ENCODE results near the gene GINS2.

The GINS2 gene

DNA sequence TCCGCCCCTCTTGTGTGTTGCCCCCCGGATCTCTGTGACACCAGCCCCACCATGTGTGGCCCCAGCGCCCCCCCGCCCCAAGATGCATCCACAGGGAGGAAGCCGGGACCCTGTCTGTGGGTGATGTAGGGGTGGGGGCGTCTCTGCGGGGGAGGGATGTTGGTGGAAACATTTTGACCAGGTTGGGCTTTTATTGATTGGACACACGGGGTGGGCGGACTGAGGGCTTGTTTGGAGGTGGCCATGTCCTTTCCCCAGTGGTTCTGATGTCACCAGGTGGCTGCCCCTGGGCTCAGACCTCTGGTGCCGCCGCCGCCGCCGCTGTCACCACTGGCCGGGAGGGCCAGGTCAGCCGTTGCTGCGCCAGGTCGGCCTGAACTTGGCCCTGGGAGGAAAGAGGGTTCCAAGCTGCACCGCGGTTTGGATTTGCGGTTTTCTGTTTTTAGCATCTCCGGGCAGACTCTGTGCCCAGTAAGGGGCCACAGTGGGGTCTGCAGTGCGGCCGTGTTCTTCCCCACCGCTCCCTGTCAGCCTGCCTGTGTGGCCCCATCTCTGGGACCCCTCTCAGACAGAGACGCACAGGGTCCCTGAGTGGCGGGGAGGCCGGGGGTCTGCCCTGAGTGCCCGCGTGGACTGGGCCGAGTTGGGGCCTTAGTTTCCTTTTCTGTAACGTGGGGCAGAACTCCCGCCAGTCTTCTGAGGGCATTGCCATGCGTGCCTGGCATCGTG lies 55.9 kb downstream of the GINS2 start:
- no peak overlapping the region for H3K27ac ChIP-seq (ENCODE audit: low read length, poor library complexity, severe bottlenecking)
- no peak overlapping the region for H2AFZ ChIP-seq (ENCODE audit: low read depth, low read length)
- H3K4me3 ChIP-seq (ENCODE audit: insufficient read depth in 1 of 2, low read depth in 1 of 2, low read length in 2 of 2) = no peak overlapping the region
- H3K4ac ChIP-seq (ENCODE audit: low read depth in 1 of 2, low read length in 2 of 2) = no peak overlapping the region
- H3K9ac ChIP-seq (ENCODE audit: low read length) = no peak overlapping the region
- H3K79me1 ChIP-seq (replicated peaks; ENCODE audit: low read length, poor library complexity, severe bottlenecking) = peaks cover 61% of the 10 kb centered on the region
- WGBS = 95% methylated on average over 35 of the region's 35 CpGs
- H4K8ac ChIP-seq (ENCODE audit: low read length) = no peak overlapping the region
- no peak overlapping the region for H3K4me2 ChIP-seq (ENCODE audit: low read length, poor library complexity, severe bottlenecking)
- peaks cover 8% of the 10 kb centered on the region for H3K9me3 ChIP-seq (ENCODE audit: control insufficient read depth, low read length)
- H3K14ac ChIP-seq (ENCODE audit: low read length in 2 of 2) = no peak overlapping the region
- peaks cover 0 to 70% of the 10 kb centered on the region in 2 experiments for H3K36me3 ChIP-seq (ENCODE audit: control insufficient read depth in 1 of 2, insufficient read depth in 2 of 2, low read depth in 1 of 2, low read length in 2 of 2)
- H3K18ac ChIP-seq (ENCODE audit: low read depth in 1 of 2, low read length in 2 of 2) = no peak overlapping the region
- no peak overlapping the region for H2BK12ac ChIP-seq (ENCODE audit: low read length in 2 of 2)
- peaks cover 35% of the 10 kb centered on the region for H3K4me1 ChIP-seq (ENCODE audit: control insufficient read depth, insufficient read depth, low read depth, low read length)
- no peak for DNase-seq
- no peaks in the 10 kb centered on the region for H3K27me3 ChIP-seq (ENCODE audit: control insufficient read depth in 1 of 2, insufficient read depth in 1 of 2, low read length in 2 of 2)
- H4K91ac ChIP-seq (ENCODE audit: low read length) = no peak overlapping the region
- H2AK5ac ChIP-seq (ENCODE audit: low read length, severe bottlenecking) = no peak overlapping the region
- H3K23ac ChIP-seq (ENCODE audit: low read length in 2 of 2) = no peak overlapping the region
- H2BK15ac ChIP-seq (ENCODE audit: low read depth, poor library complexity, severe bottlenecking) = no peak overlapping the region
- H2BK120ac ChIP-seq (ENCODE audit: low read depth, low read length) = no peak overlapping the region
- H2BK5ac ChIP-seq (ENCODE audit: low read depth, low read length, poor library complexity, severe bottlenecking) = no peak overlapping the region

DNA sequence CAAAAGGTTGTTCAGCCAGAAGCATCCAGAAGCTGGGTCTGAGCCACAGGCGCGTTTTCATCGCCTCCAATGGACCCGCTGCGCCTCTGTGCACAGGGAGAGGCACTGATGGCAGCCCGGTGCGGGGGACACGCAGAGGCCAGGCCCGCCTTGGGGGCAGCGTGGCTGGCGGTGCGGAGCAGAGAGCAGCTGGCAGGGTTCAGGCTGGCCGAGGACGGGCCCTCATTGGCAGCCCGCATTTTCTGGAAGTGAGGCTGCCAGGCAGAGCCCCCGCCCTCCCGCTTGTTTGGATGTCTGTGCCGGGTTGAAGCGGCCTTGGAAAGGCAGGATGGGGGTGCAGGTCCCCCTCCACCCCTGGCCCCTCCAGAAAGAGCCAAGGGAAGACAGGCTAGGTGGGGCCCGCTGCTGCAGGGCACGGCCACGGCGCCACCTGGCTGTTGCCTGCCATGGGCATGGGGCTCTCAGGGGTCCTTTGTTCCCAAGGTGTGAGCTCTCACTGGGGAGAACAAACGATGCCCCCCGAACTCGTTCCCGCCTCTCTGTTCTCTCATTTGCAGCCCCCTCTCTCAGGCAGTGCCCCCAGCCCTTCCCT lies 56.9 kb downstream of the GINS2 start:
- no peak overlapping the region for H3K23ac ChIP-seq (ENCODE audit: low read length in 2 of 2)
- peaks cover 8% of the 10 kb centered on the region for H3K9me3 ChIP-seq (ENCODE audit: control insufficient read depth, low read length)
- no peak overlapping the region for H3K4ac ChIP-seq (ENCODE audit: low read depth in 1 of 2, low read length in 2 of 2)
- H3K18ac ChIP-seq (ENCODE audit: low read depth in 1 of 2, low read length in 2 of 2) = no peak overlapping the region
- H3K14ac ChIP-seq (ENCODE audit: low read length in 2 of 2) = no peak overlapping the region
- H3K27me3 ChIP-seq (ENCODE audit: control insufficient read depth in 1 of 2, insufficient read depth in 1 of 2, low read length in 2 of 2) = no peaks in the 10 kb centered on the region
- DNase-seq = no peak
- H3K4me2 ChIP-seq (ENCODE audit: low read length, poor library complexity, severe bottlenecking) = no peak overlapping the region
- H4K8ac ChIP-seq (ENCODE audit: low read length) = no peak overlapping the region
- no peak overlapping the region for H3K4me3 ChIP-seq (ENCODE audit: insufficient read depth in 1 of 2, low read depth in 1 of 2, low read length in 2 of 2)
- no peak overlapping the region for H2BK12ac ChIP-seq (ENCODE audit: low read length in 2 of 2)
- no peak overlapping the region for H2BK15ac ChIP-seq (ENCODE audit: low read depth, poor library complexity, severe bottlenecking)
- H3K9ac ChIP-seq (ENCODE audit: low read length) = no peak overlapping the region
- peaks cover 0 to 61% of the 10 kb centered on the region in 2 experiments for H3K36me3 ChIP-seq (ENCODE audit: control insufficient read depth in 1 of 2, insufficient read depth in 2 of 2, low read depth in 1 of 2, low read length in 2 of 2)
- WGBS = 91% methylated on average over 27 of the region's 27 CpGs
- no peak overlapping the region for H2BK120ac ChIP-seq (ENCODE audit: low read depth, low read length)
- no peak overlapping the region for H4K91ac ChIP-seq (ENCODE audit: low read length)
- no peak overlapping the region for H2AFZ ChIP-seq (ENCODE audit: low read depth, low read length)
- H3K4me1 ChIP-seq (ENCODE audit: control insufficient read depth, insufficient read depth, low read depth, low read length) = peaks cover 37% of the 10 kb centered on the region
- no peak overlapping the region for H2BK5ac ChIP-seq (ENCODE audit: low read depth, low read length, poor library complexity, severe bottlenecking)
- H3K79me1 ChIP-seq (replicated peaks; ENCODE audit: low read length, poor library complexity, severe bottlenecking) = peaks cover 58% of the 10 kb centered on the region
- H3K27ac ChIP-seq (ENCODE audit: low read length, poor library complexity, severe bottlenecking) = no peak overlapping the region
- H2AK5ac ChIP-seq (ENCODE audit: low read length, severe bottlenecking) = no peak overlapping the region

DNA sequence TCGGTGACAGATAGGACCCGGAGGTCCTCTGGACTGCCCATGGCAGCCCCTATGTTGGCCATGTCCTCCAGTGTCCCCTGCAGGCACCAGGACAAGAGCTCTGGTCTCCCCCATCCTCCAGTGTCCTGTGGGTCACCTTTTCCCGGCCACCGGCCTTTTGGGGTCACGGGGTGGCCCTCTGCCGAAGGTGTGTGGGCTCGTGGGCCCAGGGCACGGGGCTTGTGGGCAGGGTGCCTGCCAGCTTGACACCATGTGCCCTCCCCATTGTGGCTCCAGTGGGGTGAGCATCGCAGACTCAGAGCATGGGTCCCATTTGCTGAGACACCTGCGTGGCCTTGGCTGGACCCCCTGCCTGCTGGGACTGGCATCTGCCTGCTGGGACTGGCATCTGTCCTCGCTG lies 57.5 kb downstream of the GINS2 start:
- Histone ChIP-seq H3K4me1 (ENCODE audit: control insufficient read depth, insufficient read depth, low read depth, low read length) (peaks cover 38% of the 10 kb centered on the region), H3K36me3 (ENCODE audit: control insufficient read depth in 1 of 2, insufficient read depth in 2 of 2, low read depth in 1 of 2, low read length in 2 of 2) (peaks cover 0 to 56% of the 10 kb centered on the region in 2 experiments), H3K27me3 (ENCODE audit: control insufficient read depth in 1 of 2, insufficient read depth in 1 of 2, low read length in 2 of 2) (no peaks in the 10 kb centered on the region), H3K4me2 (ENCODE audit: low read length, poor library complexity, severe bottlenecking) (no peak overlapping the region), H4K91ac (ENCODE audit: low read length) (no peak overlapping the region), H3K14ac (ENCODE audit: low read length in 2 of 2) (peak overlapping the region in 1 of 2 experiments; percentile 2), H3K4me3 (ENCODE audit: insufficient read depth in 1 of 2, low read depth in 1 of 2, low read length in 2 of 2) (no peak overlapping the region), H2AK5ac (ENCODE audit: low read length, severe bottlenecking) (no peak overlapping the region), H3K9me3 (ENCODE audit: control insufficient read depth, low read length) (peaks cover 8% of the 10 kb centered on the region), H3K4ac (ENCODE audit: low read depth in 1 of 2, low read length in 2 of 2) (no peak overlapping the region), H3K27ac (ENCODE audit: low read length, poor library complexity, severe bottlenecking) (no peak overlapping the region), H2BK12ac (ENCODE audit: low read length in 2 of 2) (peak overlapping the region in 1 of 2 experiments; percentile 10), H4K8ac (ENCODE audit: low read length) (no peak overlapping the region), H3K23ac (ENCODE audit: low read length in 2 of 2) (no peak overlapping the region), H3K9ac (ENCODE audit: low read length) (no peak overlapping the region), H2BK15ac (ENCODE audit: low read depth, poor library complexity, severe bottlenecking) (no peak overlapping the region), H2AFZ (ENCODE audit: low read depth, low read length) (no peak overlapping the region), H2BK120ac (ENCODE audit: low read depth, low read length) (no peak overlapping the region), H3K18ac (ENCODE audit: low read depth in 1 of 2, low read length in 2 of 2) (no peak overlapping the region), H3K79me1 (replicated peaks; ENCODE audit: low read length, poor library complexity, severe bottlenecking) (peaks cover 60% of the 10 kb centered on the region), H2BK5ac (ENCODE audit: low read depth, low read length, poor library complexity, severe bottlenecking) (no peak overlapping the region)
- WGBS = 98% methylated on average over 11 of the region's 11 CpGs
- no peak for DNase-seq

DNA sequence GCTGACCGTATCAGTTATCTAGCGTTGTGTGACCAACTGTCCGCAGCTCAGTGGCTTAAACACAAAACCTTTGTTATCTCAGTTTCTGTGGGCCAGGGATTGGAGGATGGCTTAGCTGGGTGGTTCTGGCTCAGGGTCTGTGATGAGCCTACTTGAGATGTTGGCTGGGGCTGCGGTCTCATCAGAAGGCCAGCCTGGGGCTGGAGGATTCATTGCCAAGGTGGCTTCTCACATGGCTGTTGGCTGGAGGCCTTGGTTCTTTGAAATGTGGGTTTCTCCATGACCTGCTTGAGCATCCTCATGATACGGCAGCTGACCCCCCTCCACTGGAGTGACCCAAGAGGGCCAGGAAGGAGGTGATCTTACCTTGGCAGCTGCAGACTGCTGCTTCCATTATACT lies 58.9 kb downstream of the GINS2 start:
- Histone ChIP-seq H3K9me3 (ENCODE audit: control insufficient read depth, low read length) (peaks cover 8% of the 10 kb centered on the region), H3K4me1 (ENCODE audit: control insufficient read depth, insufficient read depth, low read depth, low read length) (peaks cover 35% of the 10 kb centered on the region), H2BK5ac (ENCODE audit: low read depth, low read length, poor library complexity, severe bottlenecking) (no peak overlapping the region), H4K91ac (ENCODE audit: low read length) (no peak overlapping the region), H3K36me3 (ENCODE audit: control insufficient read depth in 1 of 2, insufficient read depth in 2 of 2, low read depth in 1 of 2, low read length in 2 of 2) (peaks cover 0 to 53% of the 10 kb centered on the region in 2 experiments), H3K27me3 (ENCODE audit: control insufficient read depth in 1 of 2, insufficient read depth in 1 of 2, low read length in 2 of 2) (no peaks in the 10 kb centered on the region), H2AK5ac (ENCODE audit: low read length, severe bottlenecking) (no peak overlapping the region), H3K23ac (ENCODE audit: low read length in 2 of 2) (no peak overlapping the region), H3K14ac (ENCODE audit: low read length in 2 of 2) (no peak overlapping the region), H2AFZ (ENCODE audit: low read depth, low read length) (no peak overlapping the region), H3K79me1 (replicated peaks; ENCODE audit: low read length, poor library complexity, severe bottlenecking) (peaks cover 68% of the 10 kb centered on the region), H3K27ac (ENCODE audit: low read length, poor library complexity, severe bottlenecking) (no peak overlapping the region), H2BK12ac (ENCODE audit: low read length in 2 of 2) (no peak overlapping the region), H3K4ac (ENCODE audit: low read depth in 1 of 2, low read length in 2 of 2) (no peak overlapping the region), H3K4me2 (ENCODE audit: low read length, poor library complexity, severe bottlenecking) (no peak overlapping the region), H4K8ac (ENCODE audit: low read length) (no peak overlapping the region), H3K9ac (ENCODE audit: low read length) (no peak overlapping the region), H3K18ac (ENCODE audit: low read depth in 1 of 2, low read length in 2 of 2) (no peak overlapping the region), H3K4me3 (ENCODE audit: insufficient read depth in 1 of 2, low read depth in 1 of 2, low read length in 2 of 2) (no peak overlapping the region), H2BK120ac (ENCODE audit: low read depth, low read length) (no peak overlapping the region), H2BK15ac (ENCODE audit: low read depth, poor library complexity, severe bottlenecking) (no peak overlapping the region)
- DNase-seq = no peak
- 99% methylated on average over 5 of the region's 5 CpGs for WGBS
